Thyroid gland (tissue), 4 donors: ENCODE results near the gene BLVRA.

Source experiments
- POLR2A ChIP-seq, 2 donors: fragments of 450-650 bp; IDR thresholded peaks; one replicate each; pipeline ENCODE4 v1.6.1; 2017; ENCODE audit warnings: antibody characterized with exemption in 2 of 2, mild to moderate bottlenecking in 2 of 2, moderate library complexity in 1 of 2
- TF ChIP-seq, protein P1 (sequence below), 6 experiments: fragments of 200-600 bp in 3 of 6; fragments of 450-650 bp in 3 of 6; sonication (generic) in 3 of 6; IDR thresholded peaks; one replicate each; pipeline ENCODE4 v1.5.1; 2016 to 2019; ENCODE audit warnings: antibody characterized with exemption in 6 of 6, mild to moderate bottlenecking in 2 of 6, inconsistent platforms in 1 of 6, moderate library complexity in 1 of 6

- TF ChIP-seq, protein P1, sequence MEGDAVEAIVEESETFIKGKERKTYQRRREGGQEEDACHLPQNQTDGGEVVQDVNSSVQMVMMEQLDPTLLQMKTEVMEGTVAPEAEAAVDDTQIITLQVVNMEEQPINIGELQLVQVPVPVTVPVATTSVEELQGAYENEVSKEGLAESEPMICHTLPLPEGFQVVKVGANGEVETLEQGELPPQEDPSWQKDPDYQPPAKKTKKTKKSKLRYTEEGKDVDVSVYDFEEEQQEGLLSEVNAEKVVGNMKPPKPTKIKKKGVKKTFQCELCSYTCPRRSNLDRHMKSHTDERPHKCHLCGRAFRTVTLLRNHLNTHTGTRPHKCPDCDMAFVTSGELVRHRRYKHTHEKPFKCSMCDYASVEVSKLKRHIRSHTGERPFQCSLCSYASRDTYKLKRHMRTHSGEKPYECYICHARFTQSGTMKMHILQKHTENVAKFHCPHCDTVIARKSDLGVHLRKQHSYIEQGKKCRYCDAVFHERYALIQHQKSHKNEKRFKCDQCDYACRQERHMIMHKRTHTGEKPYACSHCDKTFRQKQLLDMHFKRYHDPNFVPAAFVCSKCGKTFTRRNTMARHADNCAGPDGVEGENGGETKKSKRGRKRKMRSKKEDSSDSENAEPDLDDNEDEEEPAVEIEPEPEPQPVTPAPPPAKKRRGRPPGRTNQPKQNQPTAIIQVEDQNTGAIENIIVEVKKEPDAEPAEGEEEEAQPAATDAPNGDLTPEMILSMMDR (IDR thresholded peaks at IDR 0.05) = no peak
- no peak for TF ChIP-seq POLR2A (IDR thresholded peaks at IDR 0.05)
These were observed 41.9 kb upstream of the BLVRA start for GRCh38 chr7:43716598-43716997.
